H1 (cell line): ENCODE measurements around the gene IKZF1. TPM values are rescaled to one million over a fixed set of nuclear protein-coding genes. Genes with fewer than 3 reads are reported as not detected.

Source experiments
- CTCF ChIA-PET: fragments of 300-600 bp; sonication (Branson Sonifier 250); formaldehyde crosslinking; loops from one replicate; lab custom pipeline; 2021; ENCODE audit not compliant: partially characterized antibody; lab: Charles Lee
- POLR2A ChIA-PET: fragments of 300-600 bp; sonication (Branson Sonifier 250); formaldehyde crosslinking; loops from one replicate; lab custom pipeline; 2021; ENCODE audit warnings: inconsistent platforms; ENCODE audit not compliant: partially characterized antibody; lab: Charles Lee
- DNase-seq, 2 experiments: peaks; one replicate each; pipeline versions ENCODE4 v3.0.0 to v3.0.0-alpha.2; 2010 to 2022; ENCODE audit warnings: low spot score in 2 of 2, low read depth in 1 of 2, mixed read lengths in 1 of 2
- FAIRE-seq: peaks from 2 replicates; lab custom pipeline; 2011; peaks lifted over from hg19 to GRCh38; lab: Jason Lieb, UNC
- H2AFZ ChIP-seq: 2 replicates; pipeline ENCODE4 v1.8.1; 2012; ENCODE audit warnings: low read length, inconsistent platforms
- H2AK5ac ChIP-seq: 2 replicates; pipeline ENCODE4 v1.6.1; 2013; ENCODE audit warnings: low read depth, low read length
- H2BK120ac ChIP-seq: replicated peaks from 2 replicates; pipeline ENCODE3; 2013; ENCODE audit warnings: low read depth, low read length, inconsistent platforms
- H2BK12ac ChIP-seq: 2 replicates; pipeline ENCODE4 v1.6.1; 2013; ENCODE audit warnings: low read depth, low read length
- H2BK15ac ChIP-seq: 2 replicates; pipeline ENCODE4 v1.6.1; 2013; ENCODE audit warnings: low read length
- H2BK20ac ChIP-seq: 2 replicates; pipeline ENCODE4 v1.6.1; 2013; ENCODE audit warnings: low read length
- H2BK5ac ChIP-seq: 2 replicates; pipeline ENCODE4 v1.6.1; 2013; ENCODE audit warnings: low read depth, low read length
- H3K14ac ChIP-seq: 2 replicates; pipeline ENCODE4 v1.6.1; 2013; ENCODE audit warnings: inconsistent platforms; ENCODE audit not compliant: insufficient read length
- H3K18ac ChIP-seq: 2 replicates; pipeline ENCODE4 v1.6.1; 2013; ENCODE audit warnings: low read length; ENCODE audit errors: extremely low read depth
- H3K23ac ChIP-seq: 2 replicates; pipeline ENCODE4 v1.6.1; 2013; ENCODE audit warnings: inconsistent platforms; ENCODE audit not compliant: insufficient read length
- H3K23me2 ChIP-seq: 2 replicates; pipeline ENCODE4 v1.6.1; 2013; ENCODE audit warnings: low read depth, low read length
- H3K27ac ChIP-seq: 2 replicates; pipeline ENCODE4 v1.6.1; 2011; ENCODE audit warnings: low read depth, low read length, inconsistent platforms
- H3K27me3 ChIP-seq, 4 experiments: replicated peaks in 1 of 4; 1 replicate in 1 of 4; 2 replicates in 3 of 4; pipeline versions ENCODE4 v1.6.1 to v1.8.1; 2011 to 2013; ENCODE audit warnings: low read length in 3 of 4, mild to moderate bottlenecking in 3 of 4, inconsistent platforms in 2 of 4, mixed read lengths in 2 of 4, moderate library complexity in 1 of 4; ENCODE audit not compliant: control insufficient read depth in 3 of 4, insufficient read depth in 3 of 4; ENCODE audit errors: extremely low read depth in 1 of 4
- H3K36me3 ChIP-seq, 4 experiments: 2 replicates each; pipeline versions ENCODE4 v1.6.1 to v1.8.1; 2011 to 2013; ENCODE audit warnings: mild to moderate bottlenecking in 4 of 4, low read length in 3 of 4, moderate library complexity in 2 of 4, control low read depth in 1 of 4, inconsistent platforms in 1 of 4; ENCODE audit not compliant: insufficient read depth in 4 of 4, control insufficient read depth in 2 of 4
- H3K4ac ChIP-seq: replicated peaks from 2 replicates; pipeline ENCODE3; 2013; ENCODE audit warnings: low read length, low read depth, mixed read lengths, inconsistent platforms; ENCODE audit not compliant: insufficient read length
- H3K4me1 ChIP-seq, 4 experiments: replicated peaks in 1 of 4; 1 replicate in 1 of 4; 2 replicates in 3 of 4; pipeline versions ENCODE4 v1.6.1 to v1.8.1; 2011 to 2013; ENCODE audit warnings: low read length in 3 of 4, inconsistent platforms in 2 of 4, mixed read lengths in 1 of 4; ENCODE audit not compliant: insufficient read depth in 4 of 4, control insufficient read depth in 3 of 4
- H3K4me2 ChIP-seq, 2 experiments: 2 replicates each; pipeline versions ENCODE4 v1.6.1 to v1.8.1; 2011 to 2013; ENCODE audit warnings: low read depth in 2 of 2, low read length in 2 of 2, control low read depth in 1 of 2, inconsistent platforms in 1 of 2, mild to moderate bottlenecking in 1 of 2; ENCODE audit not compliant: insufficient read depth in 1 of 2
- H3K4me3 ChIP-seq, 4 experiments: fragments of 200-600, 300-600 bp in 1 of 4; sonication (generic), shearing (Covaris generic), sonication (Bioruptor Twin) in 1 of 4; 2 replicates each; pipeline versions ENCODE4 v1.5.1 to v1.8.1; 2011 to 2016; ENCODE audit warnings: low read length in 4 of 4, low read depth in 3 of 4, control low read depth in 2 of 4, inconsistent platforms in 2 of 4, mild to moderate bottlenecking in 2 of 4, mixed read lengths in 1 of 4, moderate library complexity in 1 of 4; ENCODE audit not compliant: insufficient read depth in 2 of 4; ENCODE audit errors: extremely low read depth in 1 of 4
- H3K56ac ChIP-seq: replicated peaks from 2 replicates; pipeline ENCODE3; 2013; ENCODE audit warnings: low read depth, mild to moderate bottlenecking, mixed read lengths, low read length, inconsistent platforms; ENCODE audit not compliant: insufficient read length
- H3K79me1 ChIP-seq: 2 replicates; pipeline ENCODE4 v1.6.1; 2013; ENCODE audit warnings: low read depth, low read length, control low read depth
- H3K79me2 ChIP-seq, 2 experiments: 2 replicates each; pipeline versions ENCODE4 v1.6.1 to v1.8.1; 2012 to 2013; ENCODE audit warnings: low read length in 2 of 2, mild to moderate bottlenecking in 2 of 2, inconsistent platforms in 1 of 2; ENCODE audit not compliant: insufficient read depth in 2 of 2, control insufficient read depth in 1 of 2
- H3K9ac ChIP-seq, 4 experiments: replicated peaks in 1 of 4; 1 replicate in 1 of 4; 2 replicates in 3 of 4; pipeline versions ENCODE4 v1.6.1 to v1.8.1; 2011 to 2013; ENCODE audit warnings: low read depth in 3 of 4, low read length in 3 of 4, control low read depth in 2 of 4, mild to moderate bottlenecking in 2 of 4, moderate library complexity in 2 of 4, inconsistent platforms in 1 of 4; ENCODE audit errors: extremely low read depth in 1 of 4
- H3K9me3 ChIP-seq, 2 experiments: 2 replicates each; pipeline versions ENCODE4 v1.6.1 to v1.8.1; 2012 to 2013; ENCODE audit warnings: mild to moderate bottlenecking in 2 of 2, moderate library complexity in 2 of 2, control low read depth in 1 of 2, inconsistent platforms in 1 of 2, low read depth in 1 of 2, low read length in 1 of 2, mixed read lengths in 1 of 2; ENCODE audit not compliant: insufficient read depth in 2 of 2
- H4K20me1 ChIP-seq, 2 experiments: replicated peaks in 1 of 2; 2 replicates each; pipeline versions ENCODE3 to v1.8.1; 2011 to 2013; ENCODE audit warnings: inconsistent platforms in 2 of 2, low read length in 2 of 2, mild to moderate bottlenecking in 1 of 2; ENCODE audit not compliant: insufficient read depth in 2 of 2, control insufficient read depth in 1 of 2
- H4K5ac ChIP-seq: 2 replicates; pipeline ENCODE4 v1.6.1; 2013; ENCODE audit warnings: low read length, low read depth, mixed read lengths, inconsistent platforms; ENCODE audit not compliant: insufficient read length
- H4K8ac ChIP-seq: 2 replicates; pipeline ENCODE4 v1.8.0; 2013; ENCODE audit warnings: mild to moderate bottlenecking, moderate library complexity, low read length, inconsistent platforms; ENCODE audit not compliant: insufficient read depth; ENCODE audit errors: extremely low read depth
- H4K91ac ChIP-seq: replicated peaks from 2 replicates; pipeline ENCODE3; 2013; ENCODE audit warnings: low read length, mixed read lengths, inconsistent platforms; ENCODE audit not compliant: insufficient read length
- ATF2 ChIP-seq: IDR thresholded peaks from 2 replicates; pipeline ENCODE4 v1.6.1; 2012; ENCODE audit warnings: low read length, inconsistent platforms
- CBX8 ChIP-seq: fragments of 300-800, 300-1000 bp; sonication (generic); IDR thresholded peaks from 2 replicates; pipeline ENCODE4 v1.7.1; 2016; ENCODE audit warnings: low read depth, low read length, borderline replicate concordance
- EGR1 ChIP-seq: IDR thresholded peaks from 2 replicates; pipeline ENCODE4 v1.6.1; 2011; ENCODE audit warnings: low read depth, low read length, borderline replicate concordance
- EP300 ChIP-seq, 2 experiments: IDR thresholded peaks; 1 replicate in 1 of 2; 2 replicates in 1 of 2; pipeline ENCODE4 v1.6.1; 2011 to 2012; ENCODE audit warnings: low read depth in 2 of 2, low read length in 2 of 2, mild to moderate bottlenecking in 2 of 2, borderline replicate concordance in 1 of 2, inconsistent platforms in 1 of 2, moderate library complexity in 1 of 2
- JUND ChIP-seq: IDR thresholded peaks from 2 replicates; pipeline ENCODE4 v1.6.1; 2011; ENCODE audit warnings: mild to moderate bottlenecking, improper control_type of control experiment, low read length
- KDM1A ChIP-seq: fragments of 200-600, 300-600 bp; sonication (generic); IDR thresholded peaks from 2 replicates; pipeline ENCODE4 v1.7.1; 2016; ENCODE audit warnings: mild to moderate bottlenecking, low read length, borderline replicate concordance
- KDM4A ChIP-seq: IDR thresholded peaks from one replicate; pipeline ENCODE4 v1.7.1; 2012; ENCODE audit warnings: low read depth, mild to moderate bottlenecking, moderate library complexity, low read length, inconsistent platforms; ENCODE audit not compliant: severe bottlenecking
- KDM5A ChIP-seq: fragments of 200-600 bp; IDR thresholded peaks from 2 replicates; pipeline ENCODE4 v1.7.1; 2012; ENCODE audit warnings: mild to moderate bottlenecking, low read length, inconsistent platforms, mixed read lengths
- SP1 ChIP-seq: IDR thresholded peaks from 2 replicates; pipeline ENCODE4 v1.6.1; 2011; ENCODE audit warnings: low read depth, low read length
- SP4 ChIP-seq: IDR thresholded peaks from 2 replicates; pipeline ENCODE4 v1.6.1; 2012; ENCODE audit warnings: low read length, inconsistent platforms
- TAF7 ChIP-seq: optimal IDR thresholded peaks from 2 replicates; pipeline ENCODE3; 2011; ENCODE audit warnings: low read depth, mild to moderate bottlenecking, inconsistent platforms, low read length, moderate library complexity, borderline replicate concordance
- YY1 ChIP-seq: IDR thresholded peaks from 2 replicates; pipeline ENCODE4 v1.6.1; 2011; ENCODE audit warnings: low read depth, mild to moderate bottlenecking, low read length
- polyA plus RNA-seq, 7 experiments: library from polyadenylated mRNA; depleted of rRNA in 3 of 7; stranded (reverse) in 5 of 7; unstranded in 2 of 7; fragments of >200 nt in 5 of 7; fragments of 200-250 nt in 2 of 7; gene quantifications; 1 replicate in 5 of 7; 2 replicates in 1 of 7; 4 replicates in 1 of 7; pipeline versions ENCODE4 v1.2.1 to v1.2.3, GENCODE V29; 2011 to 2013; ENCODE audit warnings: missing spikeins in 2 of 7, mixed read lengths in 2 of 7
- total RNA-seq: library from RNA; stranded (reverse); fragmentation: NEBNext Ultra II Directional; extraction: Animal tissue kit (Norgen Biotek cat#: 25700); gene quantifications from 2 replicates; pipeline ENCODE4 v1.2.1, GENCODE V29; 2021

Gene IKZF1
- total and polyA plus RNA-seq, 2 of the 8 experiments (the other 6 are each of a cell fraction or from before 2014, with no cell fraction given): 0.74 to 1.5 TPM

- Histone ChIP-seq H3K9ac (no peak overlapping the region), H2AK5ac (no peak overlapping the region), H4K5ac (no peak overlapping the region)
These were observed 144.3 kb downstream of the IKZF1 start for GRCh38 chr7:50448823-50449222.

More at GRCh38 chr7:50448823-50449222, 144.3 kb downstream of the IKZF1 start:
- Histone ChIP-seq H2BK120ac (no peak overlapping the region), H3K79me2 (no peaks in the 10 kb centered on the region), H3K27ac (no peak overlapping the region), H3K23ac (no peak overlapping the region), H3K4me2 (no peak overlapping the region; a peak in 1 of 4 replicates), H2BK20ac (no peak overlapping the region), H3K23me2 (no peaks in the 10 kb centered on the region; the same call in 1 of the 2 replicates), H3K4me1 (peaks cover 2 to 5% (median 3%) of the 10 kb centered on the region in 4 experiments; a peak in 6 of 7 replicates), H3K27me3 (peaks cover 0 to 5% (median 5%) of the 10 kb centered on the region in 4 experiments; a peak in 4 of 7 replicates), H3K4me3 (no peak overlapping the region), H3K4ac (no peak overlapping the region), H2AFZ (no peak overlapping the region), H3K79me1 (no peaks in the 10 kb centered on the region), H2BK15ac (no peak overlapping the region), H4K8ac (no peak overlapping the region), H3K18ac (no peak overlapping the region), H3K14ac (no peak overlapping the region), H4K20me1 (no peaks in the 10 kb centered on the region), H3K36me3 (peaks cover 0 to 9% (median 5%) of the 10 kb centered on the region in 4 experiments; a peak in 3 of 8 replicates), H3K56ac (no peak overlapping the region), H4K91ac (no peak overlapping the region), H3K9me3 (no peaks in the 10 kb centered on the region), H2BK12ac (no peak overlapping the region), H2BK5ac (no peak overlapping the region)
- DNase-seq (no peak), FAIRE-seq (no peak)
- no peak for TF ChIP-seq JUND
- no peak for TF ChIP-seq KDM1A
- TF ChIP-seq EP300 (IDR thresholded peaks at IDR 0.05; ENCODE audit: borderline replicate concordance in 1 of 2, low read depth in 2 of 2, low read length in 2 of 2): no peak
- TF ChIP-seq ATF2: no peak
- no peak for TF ChIP-seq KDM5A
- TF ChIP-seq CBX8: no peak
- TF ChIP-seq YY1: no peak
- TF ChIP-seq SP4: no peak
- no peak for TF ChIP-seq SP1
- TF ChIP-seq KDM4A: no peak
- TF ChIP-seq TAF7: no peak
- no peak for TF ChIP-seq EGR1
- ChIA-PET POLR2A (no interaction called here), CTCF (interaction anchor here (1.0 to 1.4 kb wide), 4 partner anchors 21 to 702 kb away, joined by 3 to 4 read pairs (median 3); no protein-coding TSS in a partner anchor)
